CD8-positive, alpha-beta memory T cell (primary cell): ENCODE data around the gene MTHFD2L. TPM values are rescaled to one million over a fixed set of nuclear protein-coding genes. Genes with fewer than 3 reads are reported as not detected.

Source experiments
- CTCF ChIA-PET: fragments of 350-600 bp; sonication (Branson Sonifier 250); formaldehyde crosslinking; loops from one replicate; lab custom pipeline; 2021; ENCODE audit warnings: antibody characterized with exemption; lab: Charles Lee
- POLR2A ChIA-PET: fragments of 350-600 bp; sonication (Branson Sonifier 250); formaldehyde crosslinking; loops from one replicate; lab custom pipeline; 2021; ENCODE audit warnings: antibody characterized with exemption; lab: Charles Lee
- DNase-seq, 5 donors: peaks; one replicate each; pipeline versions ENCODE4 v3.0.0 to v3.0.0-alpha.2; 2020 to 2022; ENCODE audit warnings: mixed read lengths in 1 of 5
- H3K27ac ChIP-seq: one replicate; pipeline ENCODE4 v1.7.0; 2013; ENCODE audit warnings: low read depth, mild to moderate bottlenecking, low read length, moderate library complexity
- H3K27me3 ChIP-seq: 2 replicates; pipeline ENCODE4 v1.7.0; 2013; ENCODE audit warnings: low read length, mild to moderate bottlenecking; ENCODE audit not compliant: insufficient read depth, poor library complexity, severe bottlenecking
- H3K36me3 ChIP-seq: 2 replicates; pipeline ENCODE4 v1.7.0; 2013; ENCODE audit warnings: mild to moderate bottlenecking, low read length, moderate library complexity; ENCODE audit not compliant: insufficient read depth
- H3K4me1 ChIP-seq: 2 replicates; pipeline ENCODE4 v1.7.0; 2013; ENCODE audit warnings: mild to moderate bottlenecking, low read length, moderate library complexity; ENCODE audit not compliant: insufficient read depth
- H3K4me3 ChIP-seq: 2 replicates; pipeline ENCODE4 v1.7.0; 2013; ENCODE audit warnings: mild to moderate bottlenecking, low read length
- H3K9me3 ChIP-seq: 2 replicates; pipeline ENCODE4 v1.7.0; 2013; ENCODE audit warnings: mild to moderate bottlenecking, low read length
- H3K27ac Mint-ChIP-seq, 8 donors: one replicate each; pipeline ENCODE4 v1.8.0; 2020 to 2021; ENCODE audit warnings: mixed read lengths in 8 of 8, mild to moderate bottlenecking in 6 of 8, inconsistent platforms in 3 of 8, moderate library complexity in 3 of 8
- H3K27me3 Mint-ChIP-seq, 2 donors: one replicate each; pipeline ENCODE4 v1.8.0; 2020 to 2021; ENCODE audit warnings: mixed read lengths in 2 of 2, mild to moderate bottlenecking in 1 of 2, moderate library complexity in 1 of 2
- H3K36me3 Mint-ChIP-seq, 3 donors: one replicate each; pipeline ENCODE4 v1.8.0; 2020 to 2021; ENCODE audit warnings: mixed read lengths in 3 of 3, inconsistent platforms in 1 of 3, mild to moderate bottlenecking in 1 of 3
- H3K4me1 Mint-ChIP-seq, 3 donors: one replicate each; pipeline ENCODE4 v1.8.0; 2020 to 2021; ENCODE audit warnings: mixed read lengths in 3 of 3, inconsistent platforms in 1 of 3, mild to moderate bottlenecking in 1 of 3
- H3K4me3 Mint-ChIP-seq, 7 donors: one replicate each; pipeline ENCODE4 v1.8.0; 2020 to 2021; ENCODE audit warnings: mixed read lengths in 7 of 7, mild to moderate bottlenecking in 6 of 7, moderate library complexity in 4 of 7, inconsistent platforms in 2 of 7
- H3K9me3 Mint-ChIP-seq, 5 donors: one replicate each; pipeline ENCODE4 v1.8.0; 2020 to 2022; ENCODE audit warnings: mixed read lengths in 5 of 5, mild to moderate bottlenecking in 3 of 5, moderate library complexity in 2 of 5, inconsistent platforms in 1 of 5
- polyA plus RNA-seq: library from polyadenylated mRNA; unstranded; fragments of 300-500 nt; fragmentation: Illumina TruSeq; gene quantifications from one replicate; pipeline ENCODE4 v1.2.3, GENCODE V29; 2021
- total RNA-seq, 2 experiments: library from RNA; stranded (reverse); gene quantifications; one replicate each; pipeline ENCODE4 v1.2.3, GENCODE V29; 2021

The MTHFD2L gene
- total and polyA plus RNA-seq, 3 experiments from 2014 or later, result 5.0 to 8.5 (median 7.5) TPM

- Histone ChIP-seq H3K27ac (no peak overlapping the region), H3K4me1 (no peaks in the 10 kb centered on the region), H3K9me3 (no peaks in the 10 kb centered on the region), H3K4me3 (no peak overlapping the region), H3K27me3 (no peaks in the 10 kb centered on the region), H3K36me3 (no peaks in the 10 kb centered on the region)
- Mint-ChIP-seq H3K27ac (no peak overlapping the region), H3K36me3 (no peaks in the 10 kb centered on the region), H3K4me1 (no peaks in the 10 kb centered on the region), H3K9me3 (no peaks in the 10 kb centered on the region), H3K4me3 (no peak overlapping the region), H3K27me3 (peaks cover 0 to under 1% of the 10 kb centered on the region in 2 donors)
- CTCF ChIA-PET, result no interaction called here
- no peak for DNase-seq
- POLR2A ChIA-PET, result no interaction called here
These were observed 108.2 kb downstream of the MTHFD2L start for GRCh38 chr4:74266081-74266480.

GRCh38 chr4:74267998-74268606 is 110.2 kb downstream of the MTHFD2L start:
- Histone ChIP-seq H3K4me1 (no peaks in the 10 kb centered on the region), H3K36me3 (no peaks in the 10 kb centered on the region), H3K9me3 (no peaks in the 10 kb centered on the region), H3K27ac (no peak overlapping the region), H3K27me3 (no peaks in the 10 kb centered on the region), H3K4me3 (no peak overlapping the region)
- Mint-ChIP-seq H3K4me3 (no peak overlapping the region), H3K9me3 (peaks cover 0 to 3% (median 0%) of the 10 kb centered on the region in 5 donors), H3K27me3 (peaks cover 0 to 1% of the 10 kb centered on the region in 2 donors), H3K36me3 (peaks cover 0 to 8% (median 0%) of the 10 kb centered on the region in 3 donors), H3K27ac (no peak overlapping the region), H3K4me1 (no peaks in the 10 kb centered on the region)
- no peak for DNase-seq
- ChIA-PET POLR2A (no interaction called here), CTCF (no interaction called here)

GRCh38 chr4:74268643-74269042 is 110.7 kb downstream of the MTHFD2L start:
- peaks cover 0 to 3% (median 0%) of the 10 kb centered on the region in 5 donors for H3K9me3 Mint-ChIP-seq
- Histone ChIP-seq H3K27ac (no peak overlapping the region), H3K36me3 (no peaks in the 10 kb centered on the region), H3K9me3 (no peaks in the 10 kb centered on the region), H3K27me3 (no peaks in the 10 kb centered on the region), H3K4me1 (no peaks in the 10 kb centered on the region), H3K4me3 (no peak overlapping the region)
- H3K4me3 Mint-ChIP-seq, result no peak overlapping the region
- H3K4me1 Mint-ChIP-seq, result no peaks in the 10 kb centered on the region
- H3K27ac Mint-ChIP-seq, result no peak overlapping the region
- ChIA-PET CTCF (no interaction called here), POLR2A (no interaction called here)
- no peak for DNase-seq
- peaks cover 0 to 8% (median 1%) of the 10 kb centered on the region in 3 donors for H3K36me3 Mint-ChIP-seq
- H3K27me3 Mint-ChIP-seq, result peaks cover 0 to 3% of the 10 kb centered on the region in 2 donors

DNA sequence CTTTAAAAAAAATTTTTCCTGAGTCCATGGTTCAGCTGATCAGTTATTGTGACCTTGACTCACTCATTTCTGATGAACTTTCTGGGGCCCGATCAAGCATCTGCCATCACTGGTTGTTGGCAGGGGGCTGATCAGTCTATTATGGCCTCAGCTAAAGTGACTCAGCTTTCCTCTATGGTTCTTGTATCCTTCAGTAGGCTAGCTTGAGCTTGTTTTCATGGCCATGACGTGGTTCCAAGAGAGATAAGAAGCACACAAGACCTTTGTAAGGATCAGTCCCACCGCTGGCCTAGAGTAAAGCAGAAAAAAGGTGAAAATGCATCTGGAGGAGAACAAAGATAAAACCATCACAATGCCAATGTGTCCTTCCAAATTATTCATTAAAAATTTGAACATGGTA is 120.6 kb downstream of the MTHFD2L start:
- Histone ChIP-seq H3K4me3 (no peak overlapping the region), H3K27me3 (no peaks in the 10 kb centered on the region), H3K36me3 (no peaks in the 10 kb centered on the region), H3K9me3 (no peaks in the 10 kb centered on the region), H3K4me1 (no peaks in the 10 kb centered on the region), H3K27ac (no peak overlapping the region)
- ChIA-PET CTCF (no interaction called here), POLR2A (no interaction called here)
- H3K4me3 Mint-ChIP-seq, result no peak overlapping the region
- H3K9me3 Mint-ChIP-seq, result no peaks in the 10 kb centered on the region
- H3K27me3 Mint-ChIP-seq, result peaks cover 0 to 3% of the 10 kb centered on the region in 2 donors
- DNase-seq, result no peak
- no peaks in the 10 kb centered on the region for H3K4me1 Mint-ChIP-seq
- H3K36me3 Mint-ChIP-seq, result peaks cover 0 to 8% (median 4%) of the 10 kb centered on the region in 3 donors
- no peak overlapping the region for H3K27ac Mint-ChIP-seq

DNA sequence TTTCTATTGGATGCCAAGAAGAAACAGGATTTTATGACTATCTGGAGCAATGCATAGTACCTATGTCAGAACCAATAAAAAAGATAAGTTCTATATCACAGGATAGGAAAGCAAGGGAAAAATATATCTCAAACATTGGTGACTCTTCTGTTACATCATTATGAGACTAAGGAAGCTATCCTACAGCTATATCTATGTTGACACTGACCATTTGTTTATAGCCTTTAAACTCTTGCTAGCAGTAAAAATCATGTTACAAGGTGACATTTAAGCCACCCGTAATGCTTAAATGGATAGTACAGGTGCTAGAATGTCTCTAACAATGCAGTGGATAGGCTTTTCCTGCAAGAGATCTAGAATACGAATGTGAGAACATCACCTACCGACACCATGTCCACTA is 121.8 kb downstream of the MTHFD2L start:
- Histone ChIP-seq H3K27me3 (no peaks in the 10 kb centered on the region), H3K27ac (no peak overlapping the region), H3K9me3 (no peaks in the 10 kb centered on the region), H3K4me1 (no peaks in the 10 kb centered on the region), H3K36me3 (no peaks in the 10 kb centered on the region), H3K4me3 (no peak overlapping the region)
- Mint-ChIP-seq H3K4me3 (no peak overlapping the region), H3K9me3 (no peaks in the 10 kb centered on the region), H3K27ac (no peak overlapping the region), H3K27me3 (no peaks in the 10 kb centered on the region), H3K36me3 (peaks cover 0 to 17% (median 7%) of the 10 kb centered on the region in 3 donors), H3K4me1 (no peaks in the 10 kb centered on the region)
- ChIA-PET CTCF (no interaction called here), POLR2A (no interaction called here)
- no peak for DNase-seq

DNA sequence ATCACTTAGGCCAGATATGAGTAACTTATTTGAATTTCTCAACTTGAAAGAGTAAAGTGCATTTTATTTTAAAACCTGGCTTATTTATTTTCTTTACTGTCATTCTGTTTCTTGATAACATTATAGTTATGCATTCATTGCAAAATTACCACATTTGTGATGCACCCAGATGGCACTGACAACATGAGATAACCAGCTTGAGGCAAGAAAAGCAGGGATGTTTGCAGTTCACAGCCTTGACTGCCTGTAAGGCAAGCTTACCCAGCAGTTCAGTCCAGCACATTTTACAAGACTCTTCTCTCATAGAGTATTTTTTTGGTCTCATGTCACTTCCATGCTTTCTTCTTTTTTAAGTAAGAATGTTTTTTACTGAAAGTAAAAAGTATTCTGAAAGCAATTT is 125.0 kb downstream of the MTHFD2L start:
- Histone ChIP-seq H3K27me3 (no peaks in the 10 kb centered on the region), H3K4me1 (no peaks in the 10 kb centered on the region), H3K27ac (no peak overlapping the region), H3K36me3 (no peaks in the 10 kb centered on the region), H3K9me3 (no peaks in the 10 kb centered on the region), H3K4me3 (no peak overlapping the region)
- Mint-ChIP-seq H3K4me3 (no peak overlapping the region), H3K36me3 (peaks cover 0 to 17% (median 7%) of the 10 kb centered on the region in 3 donors), H3K4me1 (no peaks in the 10 kb centered on the region), H3K27ac (no peak overlapping the region), H3K9me3 (no peaks in the 10 kb centered on the region), H3K27me3 (no peaks in the 10 kb centered on the region)
- CTCF ChIA-PET, result no interaction called here
- DNase-seq, result no peak
- POLR2A ChIA-PET, result no interaction called here

- Mint-ChIP-seq H3K36me3 (peaks cover 0 to 17% (median 7%) of the 10 kb centered on the region in 3 donors), H3K9me3 (no peaks in the 10 kb centered on the region), H3K27me3 (no peaks in the 10 kb centered on the region), H3K4me1 (no peaks in the 10 kb centered on the region), H3K27ac (no peak overlapping the region), H3K4me3 (no peak overlapping the region)
- Histone ChIP-seq H3K9me3 (no peaks in the 10 kb centered on the region), H3K36me3 (no peaks in the 10 kb centered on the region), H3K27ac (no peak overlapping the region), H3K27me3 (no peaks in the 10 kb centered on the region), H3K4me1 (no peaks in the 10 kb centered on the region), H3K4me3 (no peak overlapping the region)
- DNase-seq, result no peak
- POLR2A ChIA-PET, result no interaction called here
- CTCF ChIA-PET, result no interaction called here
These were observed 125.7 kb downstream of the MTHFD2L start for GRCh38 chr4:74283614-74284013.

DNA sequence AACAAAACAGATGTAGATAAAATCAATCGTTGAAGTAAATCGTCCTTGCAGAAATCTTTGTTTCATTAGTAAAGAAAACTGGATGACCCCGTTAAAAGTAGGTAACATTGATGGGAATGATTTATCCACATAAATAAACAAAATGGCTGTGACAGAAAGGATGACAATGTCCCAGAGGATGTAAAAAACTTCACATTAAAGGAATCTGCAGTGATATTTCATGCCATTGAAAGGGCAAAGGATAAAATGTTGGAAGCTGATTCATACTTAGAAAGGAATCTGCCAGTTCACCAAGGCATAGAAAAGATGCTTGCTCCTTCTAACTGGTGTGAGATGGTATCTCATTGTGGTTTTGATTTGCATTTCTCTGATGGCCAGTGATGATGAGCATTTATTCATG is 126.1 kb downstream of the MTHFD2L start:
- Mint-ChIP-seq H3K4me1 (no peaks in the 10 kb centered on the region), H3K27ac (no peak overlapping the region), H3K9me3 (no peaks in the 10 kb centered on the region), H3K4me3 (no peak overlapping the region), H3K36me3 (peaks cover 0 to 17% (median 7%) of the 10 kb centered on the region in 3 donors), H3K27me3 (no peaks in the 10 kb centered on the region)
- Histone ChIP-seq H3K4me3 (no peak overlapping the region), H3K9me3 (no peaks in the 10 kb centered on the region), H3K4me1 (no peaks in the 10 kb centered on the region), H3K36me3 (no peaks in the 10 kb centered on the region), H3K27ac (no peak overlapping the region), H3K27me3 (no peaks in the 10 kb centered on the region)
- CTCF ChIA-PET, result no interaction called here
- POLR2A ChIA-PET, result no interaction called here
- DNase-seq, result no peak
